Stimulated activated naive CD8-positive, alpha-beta T cell treated with anti-CD3 and anti-CD28 coated beads, Interleukin-15, Interleukin-2, amounts not matched to agents 100 ng/mL and 50 ng/mL, for 24 hours (primary cell): ENCODE measurements around the gene GRIN1.

Source experiments
- H3K27ac Mint-ChIP-seq: one replicate; pipeline ENCODE4 v1.8.0; 2021; ENCODE audit warnings: mild to moderate bottlenecking, mixed read lengths
- H3K27me3 Mint-ChIP-seq: one replicate; pipeline ENCODE4 v1.8.0; 2021; ENCODE audit warnings: mixed read lengths
- H3K36me3 Mint-ChIP-seq: one replicate; pipeline ENCODE4 v1.8.0; 2021; ENCODE audit warnings: low read depth, mixed read lengths
- H3K4me1 Mint-ChIP-seq: one replicate; pipeline ENCODE4 v1.8.0; 2021; ENCODE audit warnings: low read depth, mixed read lengths
- H3K4me3 Mint-ChIP-seq: one replicate; pipeline ENCODE4 v1.8.0; 2021; ENCODE audit warnings: mild to moderate bottlenecking, mixed read lengths
- H3K9me3 Mint-ChIP-seq: one replicate; pipeline ENCODE4 v1.8.0; 2021; ENCODE audit warnings: mixed read lengths

GRIN1 gene

GRCh38 chr9:137191691-137192447 lies 52.9 kb downstream of the GRIN1 start:
- Mint-ChIP-seq H3K27ac (no peak overlapping the region), H3K27me3 (no peaks in the 10 kb centered on the region), H3K9me3 (no peaks in the 10 kb centered on the region), H3K36me3 (no peaks in the 10 kb centered on the region), H3K4me3 (no peak overlapping the region), H3K4me1 (peaks cover 27% of the 10 kb centered on the region)

DNA sequence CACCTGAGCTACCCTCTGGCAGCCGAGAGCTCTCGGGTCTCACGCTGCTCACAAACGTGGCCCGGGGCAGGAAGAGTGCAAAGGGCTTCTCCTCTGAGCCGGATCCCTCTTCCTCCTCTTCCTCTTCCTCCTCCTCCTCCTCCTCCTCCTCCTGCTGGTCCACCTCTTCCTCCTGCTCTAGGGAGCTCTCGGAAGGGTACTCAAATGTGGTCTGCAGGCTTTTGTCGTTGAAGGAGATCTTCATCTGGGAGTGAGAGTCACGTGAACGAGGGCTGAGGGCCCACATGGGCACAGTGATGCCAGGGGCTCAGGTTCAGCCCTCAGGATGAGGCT lies 53.5 kb downstream of the GRIN1 start:
- peaks cover 21% of the 10 kb centered on the region for H3K4me1 Mint-ChIP-seq
- H3K27me3 Mint-ChIP-seq = no peaks in the 10 kb centered on the region
- H3K9me3 Mint-ChIP-seq = no peaks in the 10 kb centered on the region
- no peak overlapping the region for H3K4me3 Mint-ChIP-seq
- no peaks in the 10 kb centered on the region for H3K36me3 Mint-ChIP-seq
- no peak overlapping the region for H3K27ac Mint-ChIP-seq

DNA sequence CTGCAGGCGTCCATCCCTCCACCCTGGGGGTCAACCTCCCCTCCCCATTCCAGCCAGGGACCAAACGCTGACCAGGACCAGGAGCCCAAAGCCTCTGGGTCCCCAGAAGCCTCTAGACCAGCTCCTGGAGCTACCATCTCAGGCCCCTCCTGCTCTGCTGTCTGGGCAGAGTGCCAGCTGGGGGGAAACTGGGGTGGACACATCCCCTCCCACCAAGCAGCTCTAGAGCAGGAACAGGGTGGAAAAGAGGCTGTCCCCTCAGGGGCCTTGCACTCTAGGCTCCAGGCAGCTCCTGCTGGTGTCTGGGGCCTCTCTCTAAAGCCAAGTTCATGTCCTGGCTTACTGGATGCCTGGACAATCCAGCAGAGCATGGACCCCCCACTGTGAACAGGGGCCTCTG lies 53.9 kb downstream of the GRIN1 start:
- Mint-ChIP-seq H3K27me3 (no peaks in the 10 kb centered on the region), H3K4me1 (peaks cover 18% of the 10 kb centered on the region), H3K27ac (no peak overlapping the region), H3K36me3 (no peaks in the 10 kb centered on the region), H3K9me3 (no peaks in the 10 kb centered on the region), H3K4me3 (no peak overlapping the region)

DNA sequence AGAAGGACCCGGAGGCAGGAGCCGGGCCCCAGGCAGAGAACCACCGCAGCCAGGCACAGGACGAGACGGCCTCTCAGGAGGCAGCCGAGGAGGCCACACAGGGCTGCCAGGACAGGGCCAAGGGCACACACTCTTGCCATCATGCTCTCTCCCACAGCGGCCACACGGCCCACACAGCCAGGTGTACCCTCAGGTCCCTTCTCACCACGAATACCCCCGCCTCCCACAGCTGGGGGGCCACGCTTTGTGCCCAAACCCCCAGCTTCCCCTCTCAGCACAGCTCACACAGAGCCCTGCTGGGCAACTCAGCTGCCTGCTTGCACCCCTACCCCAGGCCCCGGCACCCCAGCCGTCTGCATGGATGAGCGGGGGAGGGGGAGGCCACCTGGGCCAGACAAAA lies 54.8 kb downstream of the GRIN1 start:
- Mint-ChIP-seq H3K4me3 (no peak overlapping the region), H3K36me3 (no peaks in the 10 kb centered on the region), H3K27ac (no peak overlapping the region), H3K27me3 (no peaks in the 10 kb centered on the region), H3K9me3 (no peaks in the 10 kb centered on the region), H3K4me1 (peaks cover 22% of the 10 kb centered on the region)

GRCh38 chr9:137194388-137194787 lies 55.4 kb downstream of the GRIN1 start:
- Mint-ChIP-seq H3K9me3 (no peaks in the 10 kb centered on the region), H3K27ac (no peak overlapping the region), H3K4me3 (no peak overlapping the region), H3K27me3 (no peaks in the 10 kb centered on the region), H3K4me1 (peaks cover 16% of the 10 kb centered on the region), H3K36me3 (no peaks in the 10 kb centered on the region)

DNA sequence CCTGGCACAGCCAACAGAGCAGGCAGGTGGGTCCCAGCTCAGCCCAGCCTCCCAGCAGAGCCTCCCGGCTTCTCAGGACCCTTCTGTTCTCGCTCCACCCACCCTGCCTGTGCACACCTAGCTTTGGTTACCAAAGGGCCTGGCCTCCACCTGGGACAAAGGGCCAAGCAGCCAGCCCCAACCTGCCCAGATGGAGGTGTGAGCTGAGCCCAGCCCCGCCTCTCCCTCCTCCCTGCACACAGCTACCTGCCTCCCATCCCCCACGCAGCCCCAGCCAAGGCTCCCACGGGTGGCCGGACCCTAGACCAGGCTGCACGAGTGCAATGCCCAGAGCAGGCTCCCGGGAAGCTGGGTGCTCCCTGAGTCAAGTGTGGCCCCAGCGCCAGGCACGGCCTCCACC lies 56.0 kb downstream of the GRIN1 start:
- H3K4me3 Mint-ChIP-seq = no peak overlapping the region
- H3K27ac Mint-ChIP-seq = no peak overlapping the region
- no peaks in the 10 kb centered on the region for H3K36me3 Mint-ChIP-seq
- peaks cover 14% of the 10 kb centered on the region for H3K4me1 Mint-ChIP-seq
- H3K27me3 Mint-ChIP-seq = no peaks in the 10 kb centered on the region
- no peaks in the 10 kb centered on the region for H3K9me3 Mint-ChIP-seq

DNA sequence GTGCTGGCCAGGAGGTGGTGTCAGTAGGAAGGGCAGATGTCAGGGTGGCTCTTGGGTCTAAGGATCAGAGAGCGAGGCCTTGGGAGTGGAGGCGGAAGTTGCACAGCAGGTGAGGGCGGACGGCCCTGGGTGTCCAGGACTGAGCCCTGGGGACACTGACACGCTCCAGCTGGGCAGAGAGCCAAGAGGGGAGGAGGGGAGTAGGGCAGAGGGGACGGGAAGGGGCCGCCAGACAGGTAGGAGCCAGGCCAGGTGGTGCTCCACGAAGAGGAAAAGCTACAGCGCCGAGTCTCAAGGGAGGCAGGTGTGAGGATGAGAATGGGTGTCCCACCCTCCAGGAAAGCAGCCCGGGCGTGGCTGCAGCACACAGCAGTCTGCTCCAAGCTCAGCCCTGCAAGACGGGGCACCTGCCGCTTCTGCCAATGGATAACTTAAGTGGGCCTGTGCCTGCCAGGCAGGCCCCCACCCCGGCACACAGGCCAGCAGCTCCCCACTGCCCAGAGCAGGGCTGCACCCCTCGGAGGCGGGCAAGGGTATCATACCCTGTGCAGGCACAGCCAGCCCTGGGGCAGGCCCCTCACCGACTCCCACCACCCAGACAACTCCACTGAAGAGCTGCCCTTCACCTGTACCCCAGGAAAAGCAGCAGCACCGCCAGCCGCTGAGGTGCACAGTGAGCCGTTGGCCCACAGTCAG lies 56.7 kb downstream of the GRIN1 start:
- Mint-ChIP-seq H3K9me3 (no peaks in the 10 kb centered on the region), H3K36me3 (no peaks in the 10 kb centered on the region), H3K27ac (no peak overlapping the region), H3K4me3 (no peak overlapping the region), H3K4me1 (peaks cover 11% of the 10 kb centered on the region), H3K27me3 (no peaks in the 10 kb centered on the region)

GRCh38 chr9:137198051-137198901 lies 59.3 kb downstream of the GRIN1 start:
- Mint-ChIP-seq H3K27ac (no peak overlapping the region), H3K27me3 (no peaks in the 10 kb centered on the region), H3K9me3 (no peaks in the 10 kb centered on the region), H3K4me3 (peak overlapping the region; percentile 35), H3K36me3 (no peaks in the 10 kb centered on the region), H3K4me1 (peaks cover 20% of the 10 kb centered on the region)

GRCh38 chr9:137198902-137199283 lies 59.9 kb downstream of the GRIN1 start:
- H3K4me1 Mint-ChIP-seq = peaks cover 26% of the 10 kb centered on the region
- no peak overlapping the region for H3K27ac Mint-ChIP-seq
- H3K4me3 Mint-ChIP-seq = no peak overlapping the region
- H3K27me3 Mint-ChIP-seq = no peaks in the 10 kb centered on the region
- H3K9me3 Mint-ChIP-seq = no peaks in the 10 kb centered on the region
- H3K36me3 Mint-ChIP-seq = no peaks in the 10 kb centered on the region

DNA sequence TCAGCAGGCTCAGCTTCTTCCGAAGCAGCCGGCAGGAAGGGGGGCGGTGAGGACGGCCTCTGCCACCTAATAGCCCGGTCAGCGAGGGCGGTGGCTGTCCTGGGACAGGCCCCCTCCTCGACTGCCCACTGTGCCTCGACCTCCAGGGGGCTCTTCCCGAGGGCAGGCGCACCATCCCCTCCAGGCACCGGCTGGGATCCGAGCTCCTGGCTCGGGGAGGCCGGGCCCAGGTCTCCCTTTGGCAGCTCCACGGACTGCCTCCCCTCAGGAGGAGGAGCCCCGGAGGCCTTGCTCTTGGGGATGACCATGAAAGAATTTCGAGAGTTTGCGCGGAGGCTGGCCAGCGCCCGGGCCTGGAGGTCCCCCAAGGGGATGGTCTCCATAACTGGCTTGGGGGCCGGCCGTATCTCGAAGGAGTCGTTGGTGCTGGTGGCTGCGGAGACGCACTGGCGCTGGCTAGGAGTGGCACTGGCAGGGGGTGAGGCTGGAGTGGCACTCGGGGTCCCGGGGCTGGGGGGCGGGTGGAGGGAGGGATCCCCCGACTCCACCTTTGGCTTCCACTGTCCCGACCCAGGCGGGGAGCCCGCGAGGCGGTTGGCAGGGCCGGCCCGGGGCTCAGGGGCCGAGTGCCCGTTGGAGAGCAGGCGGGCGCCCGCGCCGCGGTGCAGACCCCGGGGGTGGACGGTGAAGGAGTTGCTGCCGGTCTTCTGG lies 60.6 kb downstream of the GRIN1 start:
- Mint-ChIP-seq H3K27ac (peak overlapping the region; percentile 61), H3K4me1 (peaks cover 32% of the 10 kb centered on the region), H3K36me3 (no peaks in the 10 kb centered on the region), H3K9me3 (no peaks in the 10 kb centered on the region), H3K27me3 (no peaks in the 10 kb centered on the region), H3K4me3 (peak overlapping the region; percentile 74)

- no peaks in the 10 kb centered on the region for H3K9me3 Mint-ChIP-seq
- no peaks in the 10 kb centered on the region for H3K27me3 Mint-ChIP-seq
- peak within 1 kb of the TSS; percentile 84 for H3K4me3 Mint-ChIP-seq
- peak within 1 kb of the TSS; percentile 63 for H3K27ac Mint-ChIP-seq
- peaks cover 36% of the 10 kb centered on the region for H3K4me1 Mint-ChIP-seq
- no peaks in the 10 kb centered on the region for H3K36me3 Mint-ChIP-seq
Measured at GRCh38 chr9:137200311-137201204, 61.6 kb downstream of the GRIN1 start, which contains the start of gene TPRN. TPRN (minus strand) TSS chr9:137200741; CDS start chr9:137200711, 30 bp downstream.

GRCh38 chr9:137201205-137201868 lies 62.4 kb downstream of the GRIN1 start:
- peaks cover 1% of the 10 kb centered on the region for H3K36me3 Mint-ChIP-seq
- peak overlapping the region; percentile 63 for H3K27ac Mint-ChIP-seq
- no peaks in the 10 kb centered on the region for H3K9me3 Mint-ChIP-seq
- peaks cover 41% of the 10 kb centered on the region for H3K4me1 Mint-ChIP-seq
- no peaks in the 10 kb centered on the region for H3K27me3 Mint-ChIP-seq
- H3K4me3 Mint-ChIP-seq = peak overlapping the region; percentile 84

DNA sequence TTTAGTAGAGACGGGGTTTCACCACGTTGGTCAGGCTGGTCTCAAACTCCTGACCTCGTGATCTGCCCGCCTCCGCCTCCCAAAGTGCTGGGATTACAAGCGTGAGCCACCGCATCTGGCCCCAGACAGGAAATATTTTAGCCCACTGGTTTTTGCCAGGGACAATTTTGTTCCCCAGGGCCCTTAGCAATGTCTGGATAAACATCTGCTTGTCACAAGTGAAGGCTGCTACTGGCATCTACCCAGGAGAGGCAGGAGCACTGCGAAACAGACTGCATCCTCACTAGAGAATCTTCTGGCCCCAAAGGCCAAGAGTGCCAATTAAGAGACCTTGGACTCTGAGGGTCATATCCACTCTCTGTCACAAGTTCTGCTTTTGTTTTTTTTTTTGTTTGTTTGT lies 64.0 kb downstream of the GRIN1 start:
- Mint-ChIP-seq H3K36me3 (peaks cover 16% of the 10 kb centered on the region), H3K27ac (no peak overlapping the region), H3K27me3 (no peaks in the 10 kb centered on the region), H3K4me1 (peaks cover 55% of the 10 kb centered on the region), H3K9me3 (no peaks in the 10 kb centered on the region), H3K4me3 (no peak overlapping the region)
